Ishikawa (cell line): Measurements from ENCODE around the gene PKD2L2.

Experiments
- CEBPB ChIP-seq: IDR thresholded peaks from 2 replicates; pipeline ENCODE4 v1.6.1; 2012
- CREB1 ChIP-seq: IDR thresholded peaks from 2 replicates; pipeline ENCODE4 v1.6.1; 2012; ENCODE audit warnings: low read depth
- EGR1 ChIP-seq: IDR thresholded peaks from 2 replicates; pipeline ENCODE4 v1.6.1; 2012
- EP300 ChIP-seq: IDR thresholded peaks from 2 replicates; pipeline ENCODE4 v1.6.1; 2012; ENCODE audit warnings: borderline replicate concordance
- FOXM1 ChIP-seq: IDR thresholded peaks from 2 replicates; pipeline ENCODE4 v1.6.1; 2012; ENCODE audit warnings: low read depth, borderline replicate concordance
- NFIC ChIP-seq: IDR thresholded peaks from 2 replicates; pipeline ENCODE4 v1.6.1; 2012
- RAD21 ChIP-seq: IDR thresholded peaks from 2 replicates; pipeline ENCODE4 v1.6.1; 2012; ENCODE audit warnings: low read depth
- REST ChIP-seq: IDR thresholded peaks from 2 replicates; pipeline ENCODE4 v1.6.1; 2012; ENCODE audit warnings: low read depth, mild to moderate bottlenecking
- TAF1 ChIP-seq: IDR thresholded peaks from 2 replicates; pipeline ENCODE4 v1.6.1; 2012; ENCODE audit warnings: low read depth, mild to moderate bottlenecking
- TCF12 ChIP-seq: IDR thresholded peaks from 2 replicates; pipeline ENCODE4 v1.6.1; 2012; ENCODE audit warnings: low read depth
- TEAD4 ChIP-seq: IDR thresholded peaks from 2 replicates; pipeline ENCODE4 v1.6.1; 2012
- USF1 ChIP-seq: IDR thresholded peaks from 2 replicates; pipeline ENCODE4 v1.6.1; 2012
- YY1 ChIP-seq: IDR thresholded peaks from 2 replicates; pipeline ENCODE4 v1.6.1; 2012; ENCODE audit warnings: low read depth
- ZBTB7A ChIP-seq: IDR thresholded peaks from 2 replicates; pipeline ENCODE4 v1.6.1; 2012; ENCODE audit warnings: low read depth
- TF ChIP-seq, protein P1 (sequence below): IDR thresholded peaks from 2 replicates; pipeline ENCODE4 v1.6.1; 2012

The PKD2L2 gene

GRCh38 chr5:137938751-137939143 lies 49.5 kb downstream of the PKD2L2 start:
- no peak for TF ChIP-seq CEBPB
- no peak for TF ChIP-seq TEAD4
- no peak for TF ChIP-seq NFIC
- TF ChIP-seq TAF1 = no peak

- TF ChIP-seq ZBTB7A (no peak), USF1 (no peak), RAD21 (no peak), TAF1 (no peak), YY1 (no peak), EGR1 (no peak), CREB1 (no peak)
- TF ChIP-seq, protein P1, sequence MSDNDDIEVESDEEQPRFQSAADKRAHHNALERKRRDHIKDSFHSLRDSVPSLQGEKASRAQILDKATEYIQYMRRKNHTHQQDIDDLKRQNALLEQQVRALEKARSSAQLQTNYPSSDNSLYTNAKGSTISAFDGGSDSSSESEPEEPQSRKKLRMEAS = no peak
Measured at GRCh38 chr5:137939331-137939730, 50.1 kb downstream of the PKD2L2 start.

- TF ChIP-seq CEBPB (no peak), EGR1 (no peak), YY1 (no peak)
Measured at GRCh38 chr5:137945825-137946224, 56.6 kb downstream of the PKD2L2 start.

DNA sequence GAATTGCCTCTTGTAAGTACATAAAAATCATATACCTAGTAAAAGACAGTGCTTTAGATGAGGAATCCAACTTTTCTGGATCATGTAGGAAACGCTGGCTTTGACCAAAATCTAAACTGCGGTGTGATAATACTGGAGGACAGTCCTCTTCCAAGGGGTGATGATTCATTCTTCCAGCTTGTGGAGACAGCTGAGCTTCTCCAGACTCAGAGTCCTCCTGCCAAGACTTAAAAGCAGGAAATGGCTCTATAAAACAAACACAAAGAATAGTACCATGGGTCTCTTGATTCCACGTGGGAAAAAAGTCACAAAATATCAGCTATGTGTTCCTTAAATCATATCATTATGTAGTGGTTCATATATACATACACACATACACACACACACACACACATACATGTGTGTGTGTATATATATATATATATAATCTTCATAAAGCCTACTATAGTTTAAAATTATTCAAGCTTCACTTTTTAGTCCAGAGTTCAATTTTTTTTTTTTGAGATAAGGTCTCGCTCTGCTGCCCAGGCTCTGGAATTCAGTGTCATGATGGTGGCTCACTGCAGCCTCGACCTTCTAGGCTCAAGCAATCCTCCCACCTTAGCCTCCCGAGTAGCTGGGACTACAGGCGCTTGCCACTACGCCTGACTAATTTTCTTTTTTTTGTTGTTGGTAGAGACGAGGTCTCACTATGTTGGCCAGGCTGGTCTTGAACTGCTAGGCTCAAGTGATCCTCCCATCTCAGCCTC lies 65.0 kb downstream of the PKD2L2 start:
- TF ChIP-seq USF1 = no peak

GRCh38 chr5:137957948-137958347 lies 68.7 kb downstream of the PKD2L2 start:
- TF ChIP-seq ZBTB7A (no peak), TAF1 (no peak), EGR1 (no peak), NFIC (no peak), CREB1 (no peak), TCF12 (no peak), YY1 (no peak), USF1 (no peak), RAD21 (no peak), EP300 (no peak), TEAD4 (no peak), CEBPB (no peak), FOXM1 (no peak), REST (no peak)
- TF ChIP-seq, protein P1 = no peak

DNA sequence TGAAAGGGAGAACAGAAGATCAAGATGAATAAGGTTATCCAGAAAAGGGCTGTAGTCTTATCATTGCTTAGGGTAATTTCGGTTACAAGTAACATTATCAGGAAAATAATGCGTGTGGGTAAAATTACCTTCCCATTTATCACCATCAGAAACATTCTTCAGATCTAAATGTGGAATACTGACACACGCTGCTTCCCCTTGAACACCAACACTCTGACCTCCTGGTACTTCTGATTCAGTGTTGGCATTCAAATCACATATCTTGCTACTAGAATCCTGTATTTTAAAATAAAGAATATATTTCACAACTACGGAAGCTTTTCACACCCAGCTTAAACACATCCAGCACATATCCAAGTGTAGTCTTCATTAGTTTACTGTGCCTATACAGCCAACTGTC lies 70.2 kb downstream of the PKD2L2 start:
- TF ChIP-seq YY1 = no peak
- TF ChIP-seq CEBPB = no peak
- TF ChIP-seq, protein P1 = no peak
- no peak for TF ChIP-seq TEAD4
- no peak for TF ChIP-seq EGR1
- no peak for TF ChIP-seq TAF1
- no peak for TF ChIP-seq TCF12
- TF ChIP-seq NFIC = no peak
- TF ChIP-seq ZBTB7A = no peak
- TF ChIP-seq REST = no peak
- TF ChIP-seq USF1 = no peak
- TF ChIP-seq FOXM1 = no peak
- no peak for TF ChIP-seq EP300
- TF ChIP-seq CREB1 = no peak
- TF ChIP-seq RAD21 = no peak
